ENCODE data around the gene METTL16.

DNA sequence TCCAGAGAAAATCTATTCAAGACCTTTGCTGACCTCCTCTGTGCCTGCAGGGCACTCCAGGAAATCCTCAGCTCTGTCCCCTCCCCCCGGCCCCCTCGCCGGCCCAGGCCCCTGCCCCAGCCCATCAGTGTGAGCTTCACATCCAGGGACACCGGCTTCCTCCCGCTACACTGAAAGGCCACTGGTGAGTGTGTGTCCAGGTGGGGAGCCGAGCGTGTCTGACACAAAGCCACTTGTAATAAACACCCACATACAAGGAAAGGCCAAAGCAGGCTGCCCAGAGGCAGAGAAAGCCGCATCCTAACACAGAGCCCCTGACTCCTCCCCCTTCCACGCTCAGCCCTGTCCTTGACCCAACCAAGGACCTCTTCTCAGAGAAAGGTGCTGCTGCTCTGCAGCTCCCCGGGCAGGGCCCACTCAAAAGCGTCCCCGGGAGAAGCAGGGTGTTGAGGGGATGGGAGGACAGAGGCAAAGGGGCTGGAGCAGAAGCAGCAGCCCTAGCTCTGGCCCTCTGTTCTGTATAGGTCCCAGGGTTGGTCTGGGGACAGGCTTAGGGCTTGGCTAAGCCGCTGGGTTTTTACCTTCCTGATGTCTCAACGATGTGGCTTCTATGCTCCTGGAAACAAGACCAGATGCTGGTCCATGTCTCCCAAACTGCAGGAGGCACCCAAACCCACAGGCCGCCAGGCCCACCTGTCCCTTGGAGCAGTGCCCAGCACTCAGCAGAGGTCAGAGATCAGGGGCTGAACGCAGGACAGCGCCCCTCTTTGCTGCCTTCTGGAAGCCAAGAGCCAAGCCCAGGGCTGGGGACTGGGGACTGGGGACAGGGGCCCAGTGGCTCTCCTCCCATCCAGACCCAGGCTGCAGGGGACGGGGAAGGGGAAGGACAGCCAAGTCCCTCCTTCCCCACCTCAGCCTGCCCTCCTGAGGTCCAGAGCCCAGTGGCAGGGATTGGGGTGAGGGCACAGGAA lies 126.2 kb downstream of the METTL16 start:
- TF ChIP-seq, protein P1, sequence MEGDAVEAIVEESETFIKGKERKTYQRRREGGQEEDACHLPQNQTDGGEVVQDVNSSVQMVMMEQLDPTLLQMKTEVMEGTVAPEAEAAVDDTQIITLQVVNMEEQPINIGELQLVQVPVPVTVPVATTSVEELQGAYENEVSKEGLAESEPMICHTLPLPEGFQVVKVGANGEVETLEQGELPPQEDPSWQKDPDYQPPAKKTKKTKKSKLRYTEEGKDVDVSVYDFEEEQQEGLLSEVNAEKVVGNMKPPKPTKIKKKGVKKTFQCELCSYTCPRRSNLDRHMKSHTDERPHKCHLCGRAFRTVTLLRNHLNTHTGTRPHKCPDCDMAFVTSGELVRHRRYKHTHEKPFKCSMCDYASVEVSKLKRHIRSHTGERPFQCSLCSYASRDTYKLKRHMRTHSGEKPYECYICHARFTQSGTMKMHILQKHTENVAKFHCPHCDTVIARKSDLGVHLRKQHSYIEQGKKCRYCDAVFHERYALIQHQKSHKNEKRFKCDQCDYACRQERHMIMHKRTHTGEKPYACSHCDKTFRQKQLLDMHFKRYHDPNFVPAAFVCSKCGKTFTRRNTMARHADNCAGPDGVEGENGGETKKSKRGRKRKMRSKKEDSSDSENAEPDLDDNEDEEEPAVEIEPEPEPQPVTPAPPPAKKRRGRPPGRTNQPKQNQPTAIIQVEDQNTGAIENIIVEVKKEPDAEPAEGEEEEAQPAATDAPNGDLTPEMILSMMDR (conservative IDR thresholded peaks at IDR 0.05 in 1 of 2, IDR thresholded peaks at IDR 0.05 in 1 of 2; ENCODE audit: extremely low read depth in 1 of 2, insufficient read depth in 1 of 2, low read depth in 1 of 2, low read length in 2 of 2): no peak
- no peak for TF ChIP-seq EZH2 (IDR thresholded peaks at IDR 0.05; ENCODE audit: borderline replicate concordance, low read length)
